IMR-90 (cell line): Measurements from ENCODE around the gene CDHR3. TPM values are rescaled to one million over a fixed set of nuclear protein-coding genes. Genes with fewer than 3 reads are reported as not detected.

Experiments
- ATAC-seq: fragments of 200-7000 bp; cut with Tn5 transposase; 2 replicates; pipeline ENCODE4 v1.9.1; 2020; ENCODE audit warnings: low read depth, mild to moderate bottlenecking, moderate library complexity
- BruUV-seq: library from RNA; stranded (reverse); fragments of 400-500 nt; replicated peaks from 2 replicates; lab custom pipeline; 2021; lab: Mats Ljungman, UMichigan
- CTCF ChIA-PET: fragments of 300-600 bp; formaldehyde crosslinking; extraction: SDS; loops from one replicate; lab custom pipeline; 2021; ENCODE audit warnings: antibody characterized with exemption; lab: Yijun Ruan, JAX
- POLR2A ChIA-PET: fragments of 300-600 bp; sonication (Branson Sonifier 250); formaldehyde crosslinking; loops from one replicate; lab custom pipeline; 2022; ENCODE audit warnings: antibody characterized with exemption; ENCODE audit not compliant: unreplicated experiment; lab: Charles Lee
- DNase-seq: peaks from one replicate; pipeline ENCODE4 v3.0.0; 2013
- H2AFZ ChIP-seq: replicated peaks from 2 replicates; pipeline ENCODE3; 2013; ENCODE audit warnings: low read length, mild to moderate bottlenecking; ENCODE audit not compliant: poor library complexity
- H2AK5ac ChIP-seq: 2 replicates; pipeline ENCODE4 v1.6.1; 2013; ENCODE audit warnings: low read depth, low read length, inconsistent platforms
- H2AK9ac ChIP-seq: replicated peaks from 2 replicates; pipeline ENCODE3; 2013; ENCODE audit warnings: mild to moderate bottlenecking, low read depth, low read length, moderate library complexity; ENCODE audit not compliant: poor library complexity
- H2BK120ac ChIP-seq: 2 replicates; pipeline ENCODE4 v1.6.1; 2013; ENCODE audit warnings: low read depth, low read length, inconsistent platforms
- H2BK15ac ChIP-seq: 3 replicates; pipeline ENCODE4 v1.6.1; 2013; ENCODE audit warnings: low read depth, low read length, inconsistent platforms
- H2BK20ac ChIP-seq: 2 replicates; pipeline ENCODE4 v1.6.1; 2013; ENCODE audit warnings: low read depth, mild to moderate bottlenecking, inconsistent platforms, low read length, moderate library complexity
- H2BK5ac ChIP-seq: 2 replicates; pipeline ENCODE4 v1.6.1; 2013; ENCODE audit warnings: mild to moderate bottlenecking, low read depth, low read length, inconsistent platforms; ENCODE audit not compliant: poor library complexity, severe bottlenecking
- H3K14ac ChIP-seq: replicated peaks from 2 replicates; pipeline ENCODE4 v1.6.1; 2013; ENCODE audit warnings: low read depth, low read length, inconsistent platforms
- H3K18ac ChIP-seq: 2 replicates; pipeline ENCODE4 v1.6.1; 2013; ENCODE audit warnings: low read depth, low read length, control low read depth
- H3K23ac ChIP-seq: 2 replicates; pipeline ENCODE4 v1.6.1; 2013; ENCODE audit warnings: low read depth, low read length, inconsistent platforms
- H3K27ac ChIP-seq: 2 replicates; pipeline ENCODE4 v1.5.1; 2013; ENCODE audit warnings: mild to moderate bottlenecking, control low read depth, low read length; ENCODE audit not compliant: insufficient read depth
- H3K27me3 ChIP-seq: 2 replicates; pipeline ENCODE4 v1.6.1; 2013; ENCODE audit warnings: low read length; ENCODE audit not compliant: control insufficient read depth, insufficient read depth
- H3K36me3 ChIP-seq: 2 replicates; pipeline ENCODE4 v1.6.1; 2013; ENCODE audit warnings: low read length, mixed read lengths; ENCODE audit not compliant: control insufficient read depth, insufficient read depth
- H3K4ac ChIP-seq: 2 replicates; pipeline ENCODE4 v1.6.1; 2013; ENCODE audit warnings: low read depth, low read length, inconsistent platforms
- H3K4me1 ChIP-seq: 2 replicates; pipeline ENCODE4 v1.6.1; 2013; ENCODE audit warnings: low read length, mixed read lengths; ENCODE audit not compliant: control insufficient read depth, insufficient read depth
- H3K4me2 ChIP-seq: 2 replicates; pipeline ENCODE4 v1.6.1; 2013; ENCODE audit warnings: low read depth, mild to moderate bottlenecking, control low read depth, low read length, moderate library complexity
- H3K4me3 ChIP-seq: 2 replicates; pipeline ENCODE4 v1.5.1; 2013; ENCODE audit warnings: low read depth, mild to moderate bottlenecking, control low read depth, low read length, moderate library complexity; ENCODE audit not compliant: insufficient read depth
- H3K56ac ChIP-seq: 2 replicates; pipeline ENCODE4 v1.6.1; 2013; ENCODE audit warnings: low read length, inconsistent platforms; ENCODE audit not compliant: insufficient read depth; ENCODE audit errors: extremely low read depth
- H3K79me1 ChIP-seq, 2 experiments: 2 replicates each; pipeline ENCODE4 v1.6.1; 2013; ENCODE audit warnings: low read length in 2 of 2, inconsistent platforms in 1 of 2, low read depth in 1 of 2
- H3K9ac ChIP-seq: 2 replicates; pipeline ENCODE4 v1.6.1; 2013; ENCODE audit warnings: low read depth, low read length, control low read depth
- H3K9me1 ChIP-seq: 2 replicates; pipeline ENCODE4 v1.6.1; 2013; ENCODE audit warnings: low read length, inconsistent platforms; ENCODE audit not compliant: insufficient read depth
- H3K9me3 ChIP-seq: 2 replicates; pipeline ENCODE4 v1.6.1; 2013; ENCODE audit warnings: low read length; ENCODE audit not compliant: control insufficient read depth, insufficient read depth
- H4K20me1 ChIP-seq: 2 replicates; pipeline ENCODE4 v1.6.1; 2013; ENCODE audit warnings: low read length, inconsistent platforms; ENCODE audit not compliant: insufficient read depth
- H4K5ac ChIP-seq: 2 replicates; pipeline ENCODE4 v1.6.1; 2013; ENCODE audit warnings: mild to moderate bottlenecking, low read depth, low read length, control low read depth
- H4K8ac ChIP-seq, 2 experiments: 2 replicates each; pipeline ENCODE4 v1.6.1; 2013; ENCODE audit warnings: low read depth in 2 of 2, low read length in 2 of 2, control low read depth in 1 of 2, inconsistent platforms in 1 of 2
- H4K91ac ChIP-seq: 2 replicates; pipeline ENCODE4 v1.6.1; 2013; ENCODE audit warnings: low read depth, low read length, inconsistent platforms; ENCODE audit not compliant: insufficient read depth
- BHLHE40 ChIP-seq: fragments of 150-350 bp; IDR thresholded peaks from 2 replicates; pipeline ENCODE4 v1.6.1; 2016; ENCODE audit warnings: mild to moderate bottlenecking, low read depth, low read length
- CEBPB ChIP-seq: IDR thresholded peaks from 2 replicates; pipeline ENCODE4 v1.6.1; 2012; ENCODE audit warnings: low read depth, low read length, improper control_type of control experiment
- CHD1 ChIP-seq: IDR thresholded peaks from 2 replicates; pipeline ENCODE4 v1.6.1; 2012; ENCODE audit warnings: low read depth, low read length, improper control_type of control experiment
- CTCF ChIP-seq: conservative IDR thresholded peaks from 2 replicates; pipeline ENCODE4 v1.5.1; 2012; ENCODE audit warnings: mild to moderate bottlenecking, low read depth, low read length, improper control_type of control experiment
- ELK1 ChIP-seq: fragments of 150-350 bp; IDR thresholded peaks from 2 replicates; pipeline ENCODE4 v1.6.1; 2016; ENCODE audit warnings: low read depth, mild to moderate bottlenecking, low read length, moderate library complexity, borderline replicate concordance
- FOS ChIP-seq: fragments of 150-350 bp; IDR thresholded peaks from 2 replicates; pipeline ENCODE4 v1.6.1; 2016; ENCODE audit warnings: low read depth, low read length
- MAFK ChIP-seq: IDR thresholded peaks from 2 replicates; pipeline ENCODE4 v1.6.1; 2012; ENCODE audit warnings: low read depth, low read length, improper control_type of control experiment
- MAZ ChIP-seq: IDR thresholded peaks from 2 replicates; pipeline ENCODE4 v1.6.1; 2012; ENCODE audit warnings: low read depth, mild to moderate bottlenecking, low read length, improper control_type of control experiment, moderate library complexity, borderline replicate concordance
- MXI1 ChIP-seq: IDR thresholded peaks from 2 replicates; pipeline ENCODE4 v1.6.1; 2012; ENCODE audit warnings: low read depth, mild to moderate bottlenecking, low read length, moderate library complexity, borderline replicate concordance
- NFE2L2 ChIP-seq: fragments of 150-350 bp; IDR thresholded peaks from 2 replicates; pipeline ENCODE4 v1.6.1; 2016; ENCODE audit warnings: low read depth, mild to moderate bottlenecking, low read length
- POLR2A ChIP-seq: IDR thresholded peaks from 2 replicates; pipeline ENCODE4 v1.6.1; 2012; ENCODE audit warnings: mild to moderate bottlenecking, low read depth, low read length
- RAD21 ChIP-seq: IDR thresholded peaks from 2 replicates; pipeline ENCODE4 v1.6.1; 2012; ENCODE audit warnings: low read length, improper control_type of control experiment
- RCOR1 ChIP-seq: IDR thresholded peaks from 2 replicates; pipeline ENCODE4 v1.6.1; 2012; ENCODE audit warnings: mild to moderate bottlenecking, low read length, improper control_type of control experiment; ENCODE audit not compliant: insufficient replicate concordance
- RFX5 ChIP-seq: IDR thresholded peaks from 2 replicates; pipeline ENCODE4 v1.8.0; 2012; ENCODE audit warnings: low read depth, mild to moderate bottlenecking, low read length, moderate library complexity
- SMC3 ChIP-seq: fragments of 150-350 bp; IDR thresholded peaks from 2 replicates; pipeline ENCODE4 v1.6.1; 2016; ENCODE audit warnings: low read depth, mild to moderate bottlenecking, antibody characterized with exemption, low read length, moderate library complexity
- WGBS, 2 experiments: methylation state at CpG; one replicate each; pipeline versions ENCODE4 v1.1.5 to v1.1.7; 2013; ENCODE audit warnings: missing lambda C conversion rate in 2 of 2; ENCODE audit not compliant: insufficient read length in 1 of 2; ENCODE audit errors: extremely low coverage in 2 of 2; 5-methylcytosine and 5-hydroxymethylcytosine counted together
- dilution Hi-C: fragments of 300-500 bp; cut with HindIII; formaldehyde crosslinking; loops from one replicate; pipeline ENCODE4 v1.14.3; 2018; ENCODE audit warnings: low sequenced_read_pairs; ENCODE audit not compliant: unreplicated experiment
- in situ Hi-C: fragments of 300-500 bp; cut with MboI; formaldehyde crosslinking; loops from 3 replicates; pipeline ENCODE4 v1.14.3; 2019; ENCODE audit warnings: low sequenced_read_pairs, inconsistent platforms, mixed read lengths
- intact Hi-C: fragments of 100-400 bp; cut with micrococcal nuclease; formaldehyde crosslinking; loops from 2 replicates; pipeline ENCODE4 v1.10.0; 2022
- polyA plus RNA-seq, 3 experiments: library from polyadenylated mRNA; depleted of rRNA; stranded (reverse); fragments of >200 nt; gene quantifications; 2 replicates each; pipeline ENCODE4 v1.2.3, GENCODE V29; 2012; ENCODE audit warnings: low replicate concordance in 1 of 3
- total RNA-seq: library from RNA; depleted of rRNA; stranded (reverse); fragments of >200 nt; gene quantifications from 2 replicates; pipeline ENCODE4 v1.2.3, GENCODE V29; 2012
- TF ChIP-seq, protein P1 (sequence below): fragments of 150-350 bp; IDR thresholded peaks from 2 replicates; pipeline ENCODE4 v1.6.1; 2017; ENCODE audit warnings: mild to moderate bottlenecking, antibody characterized with exemption, low read length, low read depth

CDHR3 gene
- total and polyA plus RNA-seq, 2 of the 4 experiments (the other 2 are of a cell fraction) = 0.96 to 1.6 TPM

GRCh38 chr7:106034383-106034782 lies 71.3 kb downstream of the CDHR3 start:
- ChIA-PET CTCF (no interaction called here), POLR2A (no interaction called here)
- Histone ChIP-seq H3K4me1 (peaks cover 11% of the 10 kb centered on the region), H2BK20ac (no peak overlapping the region), H3K18ac (no peak overlapping the region), H4K91ac (no peak overlapping the region), H2AK5ac (no peak overlapping the region), H3K36me3 (no peaks in the 10 kb centered on the region), H4K8ac (no peak overlapping the region), H3K27me3 (peaks cover 8% of the 10 kb centered on the region; the same call in 1 of the 2 replicates), H3K4me3 (no peak overlapping the region), H3K4ac (no peak overlapping the region), H3K27ac (no peak overlapping the region), H4K5ac (no peak overlapping the region), H2BK5ac (no peak overlapping the region), H3K79me1 (no peaks in the 10 kb centered on the region), H3K4me2 (no peak overlapping the region), H2BK120ac (no peak overlapping the region), H2AK9ac (no peak overlapping the region), H3K56ac (no peak overlapping the region), H3K9me1 (peaks cover 8% of the 10 kb centered on the region), H2AFZ (no peak overlapping the region), H3K23ac (no peak overlapping the region), H3K9me3 (peaks cover 9% of the 10 kb centered on the region), H2BK15ac (no peak overlapping the region), H3K14ac (no peak overlapping the region), H3K9ac (no peak overlapping the region), H4K20me1 (no peaks in the 10 kb centered on the region)
- no TSS peak for BruUV-seq
- ATAC-seq (no peak), DNase-seq (no peak)
- TF ChIP-seq CTCF (no peak), BHLHE40 (no peak), POLR2A (no peak), MXI1 (no peak), RAD21 (no peak), CHD1 (no peak), MAFK (no peak), RCOR1 (no peak), CEBPB (no peak), MAZ (no peak), RFX5 (no peak), FOS (no peak), SMC3 (no peak), NFE2L2 (no peak), ELK1 (no peak)
- TF ChIP-seq, protein P1, sequence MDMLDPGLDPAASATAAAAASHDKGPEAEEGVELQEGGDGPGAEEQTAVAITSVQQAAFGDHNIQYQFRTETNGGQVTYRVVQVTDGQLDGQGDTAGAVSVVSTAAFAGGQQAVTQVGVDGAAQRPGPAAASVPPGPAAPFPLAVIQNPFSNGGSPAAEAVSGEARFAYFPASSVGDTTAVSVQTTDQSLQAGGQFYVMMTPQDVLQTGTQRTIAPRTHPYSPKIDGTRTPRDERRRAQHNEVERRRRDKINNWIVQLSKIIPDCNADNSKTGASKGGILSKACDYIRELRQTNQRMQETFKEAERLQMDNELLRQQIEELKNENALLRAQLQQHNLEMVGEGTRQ = no peak
- in situ Hi-C loops (no loop called here), dilution Hi-C loops (no loop called here), intact Hi-C loops (no loop called here)
- 100% methylated on average over 1 of the region's 2 CpGs; no CpG with 5 or more reads in 1 of the 2 experiments for WGBS, 2 experiments
